GOT3 (cell line): ENCODE measurements around the gene C2CD2L.
"Not testable (repeated sequence)": the region's sequence is repeated elsewhere in the genome, so short reads cannot be mapped to it uniquely, and the experiment has no call there.

ENCODE experiments used
- DNase-seq: peaks from one replicate; lab custom pipeline; 2025; ENCODE audit warnings: mixed read lengths; lab: John Stamatoyannopoulos, UW

C2CD2L gene

DNA sequence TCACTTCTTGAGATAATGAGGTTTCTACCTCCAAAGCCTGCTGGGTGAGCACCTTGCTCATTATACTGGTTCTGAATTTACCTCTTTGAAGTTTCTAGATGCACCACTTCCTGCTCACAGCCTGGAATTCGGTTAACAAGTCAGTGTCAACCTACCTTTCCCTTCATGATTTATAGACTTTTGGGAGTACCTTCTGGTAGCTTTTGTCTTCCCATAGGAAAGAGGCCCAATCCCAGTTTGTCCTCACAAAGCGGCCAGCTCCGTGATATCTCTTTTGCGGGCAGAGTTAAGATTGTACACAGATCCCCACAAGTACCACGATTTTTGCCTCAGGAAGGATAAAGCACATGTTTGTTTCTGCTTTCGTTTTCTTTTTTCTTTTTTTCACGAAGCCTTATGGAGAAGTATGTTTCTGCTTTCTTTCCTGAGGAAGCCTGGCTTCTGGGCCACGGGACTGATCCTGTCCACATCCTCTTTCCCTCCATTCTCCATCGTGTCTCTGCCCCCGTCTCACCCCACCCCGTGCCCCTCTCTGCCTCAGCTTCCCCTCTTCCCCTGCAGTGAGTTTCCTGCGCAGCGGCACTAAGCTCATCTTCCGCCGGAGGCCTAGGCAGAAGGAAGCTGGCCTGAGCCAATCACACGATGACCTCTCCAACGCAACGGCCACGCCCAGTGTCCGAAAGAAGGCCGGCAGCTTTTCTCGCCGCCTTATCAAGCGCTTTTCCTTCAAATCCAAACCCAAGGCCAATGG, 8.5 kb downstream of the C2CD2L start:
- no peak for DNase-seq

DNA sequence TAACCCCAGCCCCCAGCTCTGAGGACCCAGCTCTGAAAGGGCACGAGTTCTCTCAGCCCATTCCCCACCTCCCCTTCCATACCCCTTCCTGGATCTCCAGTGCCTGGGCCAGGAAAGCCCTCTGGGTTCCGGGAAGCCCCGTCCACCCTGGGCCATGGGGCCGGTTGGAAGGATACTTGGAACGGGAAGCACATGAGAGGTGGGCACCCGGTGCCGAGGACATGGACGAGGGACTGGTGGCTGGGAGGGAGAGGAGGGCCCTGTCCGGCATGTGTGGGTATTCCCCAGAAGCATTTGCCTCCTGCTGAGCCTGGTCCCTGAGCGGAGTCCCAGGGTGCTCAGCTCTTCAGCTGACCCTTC, 9.1 kb downstream of the C2CD2L start:
- DNase-seq = no peak

DNA sequence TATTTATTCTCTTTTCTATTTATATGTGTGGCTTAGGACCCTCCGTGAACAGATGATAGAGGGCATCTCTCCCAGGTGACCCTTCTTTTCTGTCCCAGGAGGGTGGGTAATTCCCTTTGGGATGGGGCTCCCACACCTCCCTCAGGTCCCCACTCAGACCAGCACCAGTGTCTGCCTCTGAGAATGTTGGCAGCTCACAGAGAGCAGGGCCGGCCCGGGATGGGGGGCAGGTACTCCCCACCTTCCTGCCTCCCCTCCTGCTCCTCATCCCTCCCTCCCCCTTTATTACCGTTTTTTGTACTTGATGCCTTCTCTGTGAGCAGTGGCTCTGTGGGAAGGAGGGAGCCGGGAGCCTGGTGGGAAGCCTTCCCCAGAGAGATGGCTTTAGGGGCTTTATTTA, 9.5 kb downstream of the C2CD2L start:
- no peak for DNase-seq

DNA sequence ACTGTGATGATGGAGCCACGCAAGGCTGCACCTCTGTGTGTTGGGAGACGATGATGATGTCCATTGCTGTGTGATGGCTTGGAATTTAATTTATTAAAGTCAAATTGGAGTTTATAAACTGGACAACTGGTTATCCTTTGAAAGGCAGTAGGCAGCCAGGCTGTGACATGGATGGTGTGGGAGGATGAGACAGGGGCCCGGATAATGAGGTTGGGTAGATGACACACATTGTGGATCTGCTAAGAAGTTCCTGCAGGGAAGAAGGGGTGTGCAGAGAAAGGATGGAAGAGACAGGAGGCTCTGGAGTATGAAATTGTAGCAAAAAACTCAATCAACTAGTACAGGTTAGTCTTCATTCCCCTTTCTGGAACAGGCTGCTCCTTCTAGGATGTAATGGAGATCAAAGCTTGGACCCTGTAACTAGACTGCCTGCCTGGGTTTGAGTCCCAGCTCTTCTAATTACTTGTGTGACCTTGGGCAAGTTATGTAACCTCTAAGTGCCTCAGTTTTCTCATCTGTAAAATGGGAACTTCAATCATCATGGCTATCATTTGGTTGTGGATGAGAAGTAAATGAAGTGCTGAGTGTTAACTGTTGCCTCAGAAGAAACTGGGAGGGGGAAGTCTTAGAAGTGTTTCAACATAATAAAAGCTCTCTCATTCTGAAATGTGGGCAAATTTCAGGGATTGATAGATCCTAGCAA, 10.0 kb downstream of the C2CD2L start:
- DNase-seq = no peak

DNA sequence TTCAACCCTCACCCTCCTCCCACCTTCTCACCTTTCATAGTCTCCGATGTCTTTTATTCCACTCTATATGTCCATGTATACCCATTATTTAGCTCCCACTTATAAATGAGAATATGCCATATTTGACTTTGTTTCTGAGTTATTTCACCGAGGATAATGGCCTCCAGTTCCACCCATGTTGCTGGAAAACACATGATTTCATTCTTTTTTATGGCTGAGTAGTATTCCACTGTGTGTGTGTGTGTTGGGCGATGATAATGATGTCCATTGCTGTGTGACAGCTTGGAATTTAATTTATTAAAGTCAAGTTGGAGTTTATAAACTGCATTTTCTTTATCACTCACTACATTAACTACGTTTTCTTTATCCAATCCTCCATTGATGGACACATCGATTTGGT, 11.1 kb downstream of the C2CD2L start:
- no peak for DNase-seq

DNA sequence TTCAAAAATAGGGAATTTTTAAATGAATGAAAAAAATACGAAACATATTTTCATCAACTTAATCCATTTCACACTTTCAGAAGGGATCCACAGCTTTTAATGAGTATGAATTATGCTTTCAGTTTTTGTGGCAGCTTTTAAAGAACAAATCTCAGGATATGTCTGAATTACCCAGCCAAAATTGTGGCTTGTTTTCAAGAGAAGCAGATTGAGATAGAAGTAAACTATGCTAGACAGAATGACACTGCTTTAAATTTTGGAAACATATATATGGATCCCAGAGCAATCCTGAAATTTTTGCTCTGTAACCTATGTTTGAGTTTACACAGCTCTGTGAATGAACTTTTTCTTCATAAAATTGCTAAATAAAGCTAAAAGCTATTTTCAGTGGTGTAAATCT, 11.8 kb downstream of the C2CD2L start:
- DNase-seq = no peak

DNA sequence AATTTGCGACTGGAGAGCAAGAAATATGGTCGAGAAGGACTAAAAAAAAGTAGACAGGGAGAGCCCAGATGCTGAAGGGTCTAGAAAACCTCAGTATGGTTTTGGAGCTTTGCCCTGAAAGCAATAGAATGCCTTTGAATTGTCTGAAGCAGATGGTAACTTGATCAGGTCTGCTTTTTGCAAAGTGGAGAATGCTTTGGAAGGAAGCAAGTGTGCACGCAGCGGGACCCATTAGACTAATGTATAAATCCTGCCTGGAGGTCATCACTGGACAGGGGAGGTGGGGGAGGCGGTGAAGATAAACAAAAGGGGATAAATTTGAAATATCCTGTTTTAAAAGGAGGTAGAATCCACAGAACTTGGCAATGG, 13.5 kb downstream of the C2CD2L start:
- DNase-seq = no peak

DNA sequence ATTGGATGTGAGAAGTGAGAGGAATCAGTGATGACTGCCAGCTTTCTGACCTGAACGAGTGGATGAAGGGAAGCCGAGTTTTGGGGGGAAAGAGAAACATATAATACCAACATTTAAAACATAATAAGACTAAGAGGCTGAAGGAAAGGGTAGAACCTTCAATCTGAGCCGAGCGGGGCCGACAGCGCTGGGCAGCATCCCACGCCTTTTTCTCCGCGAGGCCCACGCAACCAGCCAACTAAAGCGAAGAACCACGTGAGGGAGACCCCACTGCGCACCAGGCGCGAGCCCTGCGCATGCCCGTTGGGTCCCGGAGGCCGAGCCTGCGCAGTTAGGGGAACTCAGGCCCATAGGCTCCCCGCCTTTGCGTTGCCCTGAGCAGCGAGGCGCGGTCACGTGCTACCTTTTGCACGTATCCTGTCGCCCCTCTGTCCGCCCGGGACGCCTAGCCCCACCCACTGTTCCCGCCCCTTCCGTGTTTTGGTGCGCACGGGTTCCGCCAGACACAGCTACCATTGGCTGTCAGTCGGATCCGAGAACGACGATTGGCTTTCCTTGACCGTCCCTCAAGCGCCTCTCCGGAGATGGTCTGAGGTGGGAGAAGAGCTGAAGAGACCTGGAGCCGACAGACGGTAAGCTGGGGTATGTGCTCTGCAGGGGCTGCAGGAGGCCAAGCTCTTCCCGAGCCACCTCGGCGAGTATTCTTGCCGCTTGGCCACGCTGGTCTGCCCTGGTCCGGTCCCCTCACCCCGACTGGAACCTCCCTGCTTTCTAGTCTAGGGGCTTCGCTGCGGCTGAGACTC, 14.1 kb downstream of the C2CD2L start, which contains the start of gene HINFP:
TSS of gene HINFP (plus strand) at position 573 of the 803 bp plus-strand sequence. CDS start 5,365 bp downstream, outside the sequence.
- peak; percentile 84 for DNase-seq

DNA sequence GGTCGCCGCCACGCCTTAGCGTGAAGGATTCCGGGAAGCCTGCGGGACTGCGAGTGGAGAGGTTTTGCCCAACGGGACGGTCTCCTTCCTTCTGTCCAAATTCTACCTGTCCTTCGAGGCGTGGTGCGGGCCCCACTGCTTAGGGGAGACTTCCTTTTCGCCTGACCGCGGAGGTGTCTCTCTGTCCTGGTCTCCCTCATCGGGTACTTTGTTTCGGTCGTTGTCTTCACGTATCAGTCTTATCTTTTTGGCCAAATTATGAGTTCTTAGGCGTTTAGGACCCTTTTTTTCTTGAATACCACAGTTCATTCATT, 14.6 kb downstream of the C2CD2L start:
- DNase-seq = no peak

DNA sequence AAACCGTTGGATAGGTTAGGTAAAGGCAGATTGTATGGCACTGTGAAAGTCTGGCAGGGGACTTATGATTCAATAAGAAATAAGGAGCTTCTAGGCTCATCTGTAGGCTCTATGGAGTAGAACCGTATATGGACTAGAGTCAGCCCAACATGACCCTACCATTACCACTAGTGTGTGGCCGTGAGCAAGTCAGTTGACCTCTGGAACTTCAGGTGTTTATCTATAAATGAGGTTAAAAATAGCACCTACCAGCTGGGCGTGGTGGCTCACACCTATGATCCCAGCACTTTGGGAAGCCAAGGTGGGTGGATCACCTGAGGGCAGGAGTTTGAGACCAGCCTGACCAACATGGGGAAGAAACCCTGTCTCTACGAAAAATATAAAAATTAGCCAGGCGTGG, 18.7 kb downstream of the C2CD2L start:
- DNase-seq = no peak

DNA sequence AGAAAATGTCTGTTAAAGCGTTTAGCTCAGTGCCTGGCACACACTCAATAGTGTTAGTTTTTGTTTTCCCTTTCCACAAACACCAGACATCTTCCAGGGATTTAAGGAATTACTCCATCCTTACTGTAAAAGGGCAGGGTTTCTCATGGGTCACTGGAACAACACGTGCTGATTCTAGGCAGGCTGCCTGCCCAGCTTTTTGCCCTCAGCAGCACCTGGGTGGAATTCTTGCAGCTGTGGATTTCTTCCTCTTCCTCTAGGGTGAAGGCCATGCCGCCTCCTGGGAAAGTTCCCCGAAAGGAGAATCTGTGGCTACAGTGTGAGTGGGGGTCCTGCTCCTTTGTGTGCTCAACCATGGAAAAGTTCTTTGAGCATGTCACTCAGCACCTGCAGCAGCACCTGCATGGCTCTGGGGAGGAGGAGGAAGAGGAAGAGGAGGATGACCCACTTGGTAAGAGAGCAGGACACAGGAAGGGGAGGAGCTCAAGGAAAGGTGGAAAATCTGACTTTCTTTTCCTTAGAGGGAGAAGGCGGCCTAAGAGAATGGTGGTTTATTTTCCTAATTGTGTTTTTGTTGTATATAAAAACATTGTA, 19.6 kb downstream of the C2CD2L start:
- no peak for DNase-seq

DNA sequence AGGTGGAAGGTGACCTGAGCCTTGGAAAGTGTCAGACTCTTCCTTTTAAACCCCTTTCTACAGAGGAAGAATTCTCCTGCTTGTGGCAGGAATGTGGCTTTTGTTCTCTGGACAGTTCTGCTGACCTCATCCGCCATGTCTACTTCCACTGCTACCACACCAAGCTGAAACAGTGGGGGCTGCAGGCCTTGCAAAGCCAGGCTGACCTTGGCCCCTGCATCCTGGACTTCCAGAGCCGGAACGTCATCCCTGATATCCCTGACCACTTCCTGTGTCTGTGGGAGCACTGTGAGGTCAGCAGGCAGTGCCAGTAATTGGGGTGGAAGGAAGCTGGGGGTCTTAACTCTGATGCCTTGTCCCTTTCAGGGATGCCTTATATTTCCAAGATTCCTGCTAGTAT, 23.5 kb downstream of the C2CD2L start:
- DNase-seq = no peak

DNA sequence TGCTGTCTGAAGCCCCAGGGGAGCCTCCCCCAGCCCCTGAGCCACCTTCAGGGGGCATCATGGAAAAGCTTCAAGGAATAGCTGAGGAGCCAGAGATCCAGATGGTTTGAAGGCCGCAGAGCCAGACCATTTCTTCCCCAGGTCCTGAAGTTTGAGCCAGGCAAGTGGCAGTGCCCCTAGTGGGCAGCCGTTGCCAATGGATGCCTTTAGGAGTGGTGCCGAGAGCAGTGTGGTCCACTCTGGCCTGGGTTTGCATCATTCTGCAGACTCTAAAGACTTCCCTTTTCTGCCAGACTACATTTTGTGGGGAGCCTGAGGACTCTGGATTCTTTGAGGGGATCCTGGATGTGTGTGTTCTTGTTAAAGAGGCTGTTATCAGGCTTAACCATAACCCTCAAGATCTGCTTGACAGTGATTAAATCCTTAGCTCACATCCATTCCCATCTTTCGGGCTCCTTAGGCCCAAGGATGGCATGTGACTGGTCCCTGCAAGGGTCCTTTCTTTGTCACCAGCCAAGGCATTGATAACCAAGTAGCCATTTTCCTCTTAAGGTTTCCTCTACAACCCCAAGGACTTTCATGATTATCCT, 27.3 kb downstream of the C2CD2L start:
- DNase-seq = no peak

DNA sequence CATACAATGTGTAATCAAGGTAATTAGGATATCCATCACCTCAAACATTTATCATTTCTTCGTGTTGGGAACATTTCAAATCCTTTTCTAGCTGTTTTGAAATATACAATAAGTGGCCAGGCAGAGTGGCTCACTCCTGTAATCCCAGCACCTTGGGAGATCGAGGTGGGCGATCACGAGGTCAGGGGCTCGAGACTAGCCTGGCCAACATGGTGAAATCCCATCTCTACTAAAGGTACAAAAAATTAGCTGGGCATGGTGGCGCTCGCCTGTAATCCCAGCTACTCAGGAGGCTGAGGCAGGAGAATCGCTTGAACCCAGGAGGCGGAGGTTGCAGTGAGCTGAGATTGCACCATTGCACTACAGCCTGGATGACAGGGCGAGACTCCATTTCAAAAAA, 32.1 kb downstream of the C2CD2L start:
- not testable (repeated sequence) for DNase-seq

DNA sequence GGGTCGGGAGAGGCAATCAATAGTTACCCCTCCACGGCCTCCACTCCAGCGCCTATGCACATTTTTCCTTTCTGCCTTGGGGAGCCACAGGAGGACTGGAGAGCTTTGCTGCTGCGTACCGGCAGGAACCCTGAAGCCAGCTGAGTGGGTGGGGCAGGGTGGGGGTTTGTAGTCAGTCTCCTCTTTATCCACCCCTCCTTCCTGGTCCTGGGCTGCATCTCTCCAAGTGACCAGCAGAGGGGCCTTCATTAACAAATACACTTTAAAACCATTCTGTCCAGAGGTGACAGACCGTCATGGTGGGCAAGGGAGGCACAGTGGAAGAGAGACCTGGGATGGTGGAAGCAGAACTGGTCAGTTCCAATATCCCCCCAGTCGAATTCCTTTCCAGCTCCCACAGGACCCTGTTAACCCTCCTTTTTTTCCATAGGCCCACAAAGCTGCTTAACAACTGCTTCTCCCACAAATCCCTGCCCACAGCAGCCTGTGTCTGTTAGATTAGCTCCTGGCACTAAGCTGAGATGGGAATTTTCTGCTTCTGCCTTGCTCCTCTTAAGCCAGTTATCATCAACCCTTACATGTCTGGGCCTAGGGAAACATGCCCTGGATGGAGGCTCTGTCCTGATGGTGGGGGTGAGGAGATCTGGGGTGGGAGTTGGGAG, 37.8 kb downstream of the C2CD2L start:
- DNase-seq = no peak

DNA sequence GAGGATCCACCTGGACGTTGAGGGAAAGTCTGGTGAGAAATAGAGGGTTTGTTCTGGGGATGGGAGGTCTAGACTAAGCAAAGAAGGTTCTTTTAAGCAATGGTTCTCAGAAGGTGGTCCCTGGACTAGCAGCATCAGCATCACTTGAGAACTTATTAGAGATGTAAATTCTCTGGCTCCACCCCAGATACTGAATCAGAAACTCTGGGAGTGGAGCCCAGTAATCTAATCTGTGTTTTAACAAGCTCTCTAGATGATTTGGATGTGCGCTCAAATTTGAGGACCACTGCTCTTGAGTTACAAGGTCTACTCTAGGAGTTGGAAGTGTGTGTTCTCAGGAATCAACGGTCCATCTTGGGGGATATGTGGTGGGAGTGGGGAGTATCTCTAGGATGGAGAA, 38.4 kb downstream of the C2CD2L start:
- no peak for DNase-seq

DNA sequence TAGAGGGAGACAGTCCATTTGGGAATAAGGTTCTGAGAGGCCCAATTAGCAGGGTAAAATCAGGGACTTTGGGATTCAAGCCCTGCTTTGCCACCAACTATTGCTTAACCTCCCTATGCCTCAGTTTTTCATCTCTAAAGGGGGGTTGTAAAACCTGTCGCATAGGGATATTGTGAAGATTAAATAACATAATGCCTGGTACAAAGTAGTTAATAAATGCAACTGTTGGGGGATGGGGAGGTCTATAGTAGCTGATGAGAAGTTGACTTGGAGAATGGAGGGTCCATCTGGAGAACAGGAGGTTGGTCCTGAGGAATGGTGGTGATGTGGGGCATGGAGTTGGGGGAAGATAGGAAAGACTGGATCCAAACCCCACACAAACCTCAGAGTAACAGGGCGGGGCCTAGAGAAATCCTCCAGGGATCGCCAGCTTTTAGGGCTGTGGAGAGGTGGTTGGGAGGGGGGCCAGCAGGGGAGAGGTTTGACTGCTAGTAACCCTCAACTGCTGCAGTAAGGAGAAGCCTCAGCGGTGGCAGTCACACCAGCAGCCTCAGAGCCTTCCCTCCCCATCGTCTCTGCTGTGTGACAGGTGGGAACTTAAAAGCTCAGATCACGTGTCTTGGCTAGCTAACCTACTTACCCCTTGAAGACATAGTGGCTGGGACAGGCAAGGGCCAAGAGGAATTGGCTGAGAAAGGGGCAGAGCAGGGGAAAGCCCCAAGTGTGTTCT, 40.6 kb downstream of the C2CD2L start:
- DNase-seq = no peak

DNA sequence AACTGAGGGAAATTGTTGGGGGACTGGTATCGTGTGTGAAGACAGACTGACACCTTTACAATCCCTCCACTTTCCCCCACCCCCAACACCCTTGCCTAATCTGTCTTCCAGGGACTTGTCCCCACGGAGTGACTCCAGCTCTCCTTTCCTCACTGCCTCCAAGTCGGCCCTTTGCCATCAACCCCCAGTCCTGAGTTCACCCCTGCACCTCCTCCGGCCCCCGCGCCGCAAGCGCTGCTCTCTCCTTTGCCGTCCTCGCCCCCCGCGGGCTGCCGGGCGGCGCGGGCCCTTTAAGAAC, 41.5 kb downstream of the C2CD2L start:
- DNase-seq = no peak

DNA sequence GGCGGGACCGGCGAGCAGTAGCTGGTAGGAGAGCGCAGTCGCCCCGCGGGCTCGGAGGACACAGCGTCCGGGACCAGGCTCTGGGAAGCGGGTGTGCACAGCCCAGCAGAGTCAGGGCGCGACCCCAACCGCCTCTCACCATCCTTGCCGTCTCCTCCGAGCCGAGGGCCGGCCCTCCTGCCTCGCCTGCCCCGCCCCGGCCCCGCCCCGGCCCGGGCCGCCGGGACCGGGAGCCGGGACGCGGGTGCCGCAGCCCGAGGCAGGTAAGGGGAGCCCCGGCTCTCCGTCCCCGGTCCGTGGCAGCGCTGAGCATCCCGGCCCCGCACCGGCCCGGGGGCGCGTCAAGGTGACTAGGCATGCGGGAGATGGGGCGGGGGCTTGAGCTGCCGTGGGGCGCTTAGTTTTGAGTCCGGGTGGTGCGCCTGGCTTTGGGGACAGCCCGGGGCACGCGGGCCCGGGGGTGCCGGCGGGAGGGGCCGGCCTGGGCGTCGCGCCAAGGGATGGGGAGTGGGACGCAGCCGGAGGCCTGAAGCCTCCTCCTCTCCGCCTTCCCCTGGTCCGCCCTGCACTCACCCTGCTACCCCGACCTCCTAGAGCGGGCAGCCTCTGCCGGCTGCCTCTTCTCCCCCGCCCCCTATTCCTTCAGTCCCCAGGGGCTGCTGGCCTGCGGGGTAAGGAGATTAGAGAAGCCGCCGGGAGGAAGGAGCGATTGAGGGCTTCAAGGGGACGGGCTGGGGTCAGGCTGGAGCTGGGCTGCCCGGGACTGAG, 42.1 kb downstream of the C2CD2L start, which contains the start of gene ABCG4:
TSS of gene ABCG4 (plus strand) at position 35 of the 768 bp plus-strand sequence. CDS start 914 bp downstream, outside the sequence.
- no peak for DNase-seq

DNA sequence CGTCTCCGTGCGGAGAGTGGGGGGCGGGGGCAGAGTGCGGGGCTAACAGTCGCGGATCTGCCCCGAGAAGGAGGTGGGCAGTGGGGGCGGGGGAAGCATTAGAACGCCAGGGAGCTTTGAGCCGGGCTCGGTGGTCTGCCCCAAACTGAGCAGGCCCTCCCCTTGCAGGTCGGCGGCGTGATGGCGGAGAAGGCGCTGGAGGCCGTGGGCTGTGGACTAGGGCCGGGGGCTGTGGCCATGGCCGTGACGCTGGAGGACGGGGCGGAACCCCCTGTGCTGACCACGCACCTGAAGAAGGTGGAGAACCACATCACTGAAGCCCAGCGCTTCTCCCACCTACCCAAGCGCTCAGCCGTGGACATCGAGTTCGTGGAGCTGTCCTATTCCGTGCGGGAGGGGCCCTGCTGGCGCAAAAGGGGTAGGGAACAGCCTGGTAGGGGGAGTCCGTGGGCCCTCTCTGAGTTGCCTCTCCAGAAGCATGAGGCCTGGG, 42.7 kb downstream of the C2CD2L start:
- DNase-seq = no peak
